ENCODE measurements around the gene SLC39A9.

GRCh38 chr14:69493791-69494190, 95.3 kb downstream of the SLC39A9 start:
- TF ChIP-seq, protein P1, sequence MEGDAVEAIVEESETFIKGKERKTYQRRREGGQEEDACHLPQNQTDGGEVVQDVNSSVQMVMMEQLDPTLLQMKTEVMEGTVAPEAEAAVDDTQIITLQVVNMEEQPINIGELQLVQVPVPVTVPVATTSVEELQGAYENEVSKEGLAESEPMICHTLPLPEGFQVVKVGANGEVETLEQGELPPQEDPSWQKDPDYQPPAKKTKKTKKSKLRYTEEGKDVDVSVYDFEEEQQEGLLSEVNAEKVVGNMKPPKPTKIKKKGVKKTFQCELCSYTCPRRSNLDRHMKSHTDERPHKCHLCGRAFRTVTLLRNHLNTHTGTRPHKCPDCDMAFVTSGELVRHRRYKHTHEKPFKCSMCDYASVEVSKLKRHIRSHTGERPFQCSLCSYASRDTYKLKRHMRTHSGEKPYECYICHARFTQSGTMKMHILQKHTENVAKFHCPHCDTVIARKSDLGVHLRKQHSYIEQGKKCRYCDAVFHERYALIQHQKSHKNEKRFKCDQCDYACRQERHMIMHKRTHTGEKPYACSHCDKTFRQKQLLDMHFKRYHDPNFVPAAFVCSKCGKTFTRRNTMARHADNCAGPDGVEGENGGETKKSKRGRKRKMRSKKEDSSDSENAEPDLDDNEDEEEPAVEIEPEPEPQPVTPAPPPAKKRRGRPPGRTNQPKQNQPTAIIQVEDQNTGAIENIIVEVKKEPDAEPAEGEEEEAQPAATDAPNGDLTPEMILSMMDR (IDR thresholded peaks at IDR 0.05) = no peak
- TF ChIP-seq POLR2A (IDR thresholded peaks at IDR 0.05) = no peak
